Measurements from ENCODE around the gene RFNG.

The RFNG gene

GRCh38 chr17:82051776-82052637 is at the start of gene RFNG, which contains the start of gene GPS1:
RFNG (minus strand) TSS chr17:82051811; CDS start chr17:82051766, 45 bp downstream.
GPS1 (plus strand) TSS chr17:82051898; CDS start chr17:82051932, 34 bp downstream.
- peak; percentile 96 for DNase-seq (ENCODE audit: low spot score)

GRCh38 chr17:82101301-82101715 is 49.7 kb upstream of the RFNG start:
- DNase-seq (ENCODE audit: low spot score) = no peak

- no peak for DNase-seq (ENCODE audit: low spot score)
These were observed 49.1 kb upstream of the RFNG start for GRCh38 chr17:82100502-82101298.

- DNase-seq (ENCODE audit: low spot score) = peak; percentile 68
These were observed 47.5 kb upstream of the RFNG start for GRCh38 chr17:82098939-82099763.

GRCh38 chr17:82098169-82098938 is 46.7 kb upstream of the RFNG start, which contains the start of gene FASN:
FASN (minus strand) TSS chr17:82098236; CDS start chr17:82096445, 1,791 bp downstream.
- DNase-seq (ENCODE audit: low spot score) = peak; percentile 100

GRCh38 chr17:82097919-82098168 is 46.2 kb upstream of the RFNG start:
- DNase-seq (ENCODE audit: low spot score) = no peak

- DNase-seq (ENCODE audit: low spot score) = peak; percentile 86
These were observed 45.7 kb upstream of the RFNG start for GRCh38 chr17:82097184-82097918.

GRCh38 chr17:82096709-82097183 is 45.1 kb upstream of the RFNG start:
- no peak for DNase-seq (ENCODE audit: low spot score)

- no peak for DNase-seq (ENCODE audit: low spot score)
These were observed 44.4 kb upstream of the RFNG start for GRCh38 chr17:82095777-82096708.

- no peak for DNase-seq (ENCODE audit: low spot score)
These were observed 43.5 kb upstream of the RFNG start for GRCh38 chr17:82094931-82095776.

GRCh38 chr17:82092995-82093751 is 41.6 kb upstream of the RFNG start:
- DNase-seq (ENCODE audit: low spot score) = no peak

- no peak for DNase-seq (ENCODE audit: low spot score)
These were observed 41.0 kb upstream of the RFNG start for GRCh38 chr17:82092628-82092994.

- no peak for DNase-seq (ENCODE audit: low spot score)
These were observed 40.5 kb upstream of the RFNG start for GRCh38 chr17:82092094-82092586.

- DNase-seq (ENCODE audit: low spot score) = no peak
These were observed 39.9 kb upstream of the RFNG start for GRCh38 chr17:82091264-82092066.

GRCh38 chr17:82090549-82091263 is 39.1 kb upstream of the RFNG start:
- no peak for DNase-seq (ENCODE audit: low spot score)
